ENCODE data around the gene PTPRT.
"Not testable (repeated sequence)": the region's sequence is repeated elsewhere in the genome, so short reads cannot be mapped to it uniquely, and the experiment has no call there.

Gene PTPRT

DNA sequence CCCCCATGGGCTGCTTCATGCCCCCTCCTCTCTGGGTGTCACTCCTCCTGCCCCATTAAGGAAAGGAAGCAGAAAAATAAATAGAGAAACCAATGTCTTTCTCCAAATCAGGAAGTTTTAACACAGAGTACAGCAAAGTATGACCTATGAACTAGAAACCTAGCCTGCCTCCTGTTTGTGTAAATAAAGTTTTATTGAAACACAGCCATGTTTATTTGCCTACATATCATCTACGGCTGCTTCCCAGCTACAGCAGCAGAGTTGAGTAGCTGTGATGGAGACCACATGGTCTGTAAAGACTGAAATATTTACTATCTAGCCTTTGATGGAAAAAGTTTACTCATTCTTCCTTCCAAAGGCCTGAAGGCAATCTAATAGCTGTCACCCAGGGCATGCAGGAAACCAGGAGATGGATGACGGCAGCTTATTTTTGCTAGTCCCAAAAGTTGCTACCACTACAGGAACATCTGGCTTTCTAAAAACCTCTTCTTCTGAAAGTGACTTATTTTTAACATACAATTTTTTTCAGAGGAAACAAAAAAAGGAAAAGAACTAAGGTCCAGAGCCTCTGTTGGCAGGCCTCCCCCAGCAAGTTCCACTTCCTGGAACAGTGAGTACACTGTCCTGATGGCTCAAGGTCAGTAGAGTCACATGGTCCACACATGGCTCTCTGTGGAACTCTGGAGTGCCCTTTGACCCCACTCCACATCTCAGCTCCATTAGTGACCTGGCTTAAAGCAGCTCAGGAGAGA lies 287.8 kb downstream of the PTPRT start:
- TF ChIP-seq CTCF (IDR thresholded peaks at IDR 0.05; ENCODE audit: low read depth, low read length) = no peak
- Histone ChIP-seq H3K36me3 (no peaks in the 10 kb centered on the region), H3K4me3 (ENCODE audit: low read depth, low read length) (no peak overlapping the region), H3K27me3 (no peaks in the 10 kb centered on the region), H3K4me1 (no peaks in the 10 kb centered on the region), H3K9me3 (no peaks in the 10 kb centered on the region; the same call in 1 of the 2 replicates)
- no peak for DNase-seq

DNA sequence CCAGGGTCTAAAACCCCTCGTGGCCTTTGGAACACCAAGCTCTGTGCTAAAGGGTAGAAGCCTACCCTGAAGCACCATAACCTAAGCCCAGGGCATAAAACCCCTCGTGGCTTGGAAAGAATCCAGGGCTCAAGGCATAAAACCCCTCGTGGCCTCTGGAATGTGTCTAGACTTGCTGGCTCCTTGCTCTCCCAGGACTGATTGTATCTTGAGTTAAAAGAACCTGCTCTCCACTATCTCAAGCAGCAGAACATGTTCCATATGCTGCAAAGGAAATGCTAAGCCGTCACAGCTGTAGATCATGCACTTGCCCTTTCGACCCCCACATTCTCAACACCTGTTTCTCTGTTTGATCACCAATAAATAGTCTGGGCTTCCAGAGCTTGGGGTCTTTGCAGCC lies 288.9 kb downstream of the PTPRT start:
- H3K36me3 ChIP-seq; H3K4me1 ChIP-seq; H3K27me3 ChIP-seq; H3K9me3 ChIP-seq; DNase-seq; H3K4me3 ChIP-seq (ENCODE audit: low read depth, low read length): not testable (repeated sequence)

GRCh38 chr20:42895020-42895419 lies 294.7 kb downstream of the PTPRT start:
- Histone ChIP-seq H3K4me3 (ENCODE audit: low read depth, low read length) (no peak overlapping the region), H3K4me1 (no peaks in the 10 kb centered on the region), H3K36me3 (no peaks in the 10 kb centered on the region), H3K9me3 (no peaks in the 10 kb centered on the region), H3K27me3 (no peaks in the 10 kb centered on the region)
- TF ChIP-seq CTCF (IDR thresholded peaks at IDR 0.05; ENCODE audit: low read depth, low read length) = no peak
- DNase-seq = no peak

- H3K36me3 ChIP-seq = no peaks in the 10 kb centered on the region
- H3K27me3 ChIP-seq = no peaks in the 10 kb centered on the region
- no peaks in the 10 kb centered on the region for H3K9me3 ChIP-seq
- TF ChIP-seq CTCF (IDR thresholded peaks at IDR 0.05; ENCODE audit: low read depth, low read length) = no peak
- H3K4me3 ChIP-seq (ENCODE audit: low read depth, low read length) = no peak overlapping the region
- DNase-seq = no peak
- H3K4me1 ChIP-seq = no peaks in the 10 kb centered on the region
These were observed 295.2 kb downstream of the PTPRT start for GRCh38 chr20:42894483-42894882.

GRCh38 chr20:42889517-42889916 lies 300.2 kb downstream of the PTPRT start:
- H3K4me3 ChIP-seq (ENCODE audit: low read depth, low read length) = no peak overlapping the region
- no peaks in the 10 kb centered on the region for H3K9me3 ChIP-seq
- H3K27me3 ChIP-seq = no peaks in the 10 kb centered on the region
- H3K4me1 ChIP-seq = no peaks in the 10 kb centered on the region
- DNase-seq = no peak
- H3K36me3 ChIP-seq = no peaks in the 10 kb centered on the region
- no peak for TF ChIP-seq CTCF (IDR thresholded peaks at IDR 0.05; ENCODE audit: low read depth, low read length)

DNA sequence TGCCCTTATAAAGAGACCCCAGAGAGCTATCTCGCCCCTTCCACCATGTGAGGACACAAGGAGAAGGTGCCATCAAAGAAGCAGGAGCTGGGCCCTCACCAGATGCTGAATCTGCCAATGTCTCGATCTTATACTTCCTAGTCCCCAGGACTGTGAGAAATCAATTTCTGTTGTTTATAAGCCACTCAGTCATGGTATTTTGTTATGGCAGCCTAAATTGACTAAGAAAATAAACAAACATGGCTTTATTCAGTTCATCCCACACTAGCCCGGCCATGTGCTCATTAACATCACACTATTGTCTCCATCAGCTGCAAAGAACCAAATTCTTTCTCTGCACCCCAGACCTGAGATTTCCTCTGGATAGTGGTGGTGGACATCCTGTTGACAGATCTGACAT lies 302.4 kb downstream of the PTPRT start:
- H3K36me3 ChIP-seq = no peaks in the 10 kb centered on the region

More for the DNA sequence above, 302.4 kb downstream of the PTPRT start:
- H3K9me3 ChIP-seq = no peaks in the 10 kb centered on the region
- no peaks in the 10 kb centered on the region for H3K27me3 ChIP-seq
- no peak for DNase-seq
- no peaks in the 10 kb centered on the region for H3K4me1 ChIP-seq
- H3K4me3 ChIP-seq (ENCODE audit: low read depth, low read length) = no peak overlapping the region
- TF ChIP-seq CTCF (IDR thresholded peaks at IDR 0.05; ENCODE audit: low read depth, low read length) = no peak
